H1 (cell line): Measurements from ENCODE around the gene KLHDC10. TPM values are rescaled to one million over a fixed set of nuclear protein-coding genes. Genes with fewer than 3 reads are reported as not detected.

Experiments used
- CTCF ChIA-PET: fragments of 300-600 bp; sonication (Branson Sonifier 250); formaldehyde crosslinking; loops from one replicate; lab custom pipeline; 2021; ENCODE audit not compliant: partially characterized antibody; lab: Charles Lee
- POLR2A ChIA-PET: fragments of 300-600 bp; sonication (Branson Sonifier 250); formaldehyde crosslinking; loops from one replicate; lab custom pipeline; 2021; ENCODE audit warnings: inconsistent platforms; ENCODE audit not compliant: partially characterized antibody; lab: Charles Lee
- DNase-seq, 2 experiments: peaks; one replicate each; pipeline versions ENCODE4 v3.0.0 to v3.0.0-alpha.2; 2010 to 2022; ENCODE audit warnings: low spot score in 2 of 2, low read depth in 1 of 2, mixed read lengths in 1 of 2
- FAIRE-seq: peaks from 2 replicates; lab custom pipeline; 2011; peaks lifted over from hg19 to GRCh38; lab: Jason Lieb, UNC
- H2AFZ ChIP-seq: 2 replicates; pipeline ENCODE4 v1.8.1; 2012; ENCODE audit warnings: low read length, inconsistent platforms
- H2AK5ac ChIP-seq: 2 replicates; pipeline ENCODE4 v1.6.1; 2013; ENCODE audit warnings: low read depth, low read length
- H2BK120ac ChIP-seq: replicated peaks from 2 replicates; pipeline ENCODE3; 2013; ENCODE audit warnings: low read depth, low read length, inconsistent platforms
- H2BK12ac ChIP-seq: 2 replicates; pipeline ENCODE4 v1.6.1; 2013; ENCODE audit warnings: low read depth, low read length
- H2BK15ac ChIP-seq: 2 replicates; pipeline ENCODE4 v1.6.1; 2013; ENCODE audit warnings: low read length
- H2BK20ac ChIP-seq: 2 replicates; pipeline ENCODE4 v1.6.1; 2013; ENCODE audit warnings: low read length
- H2BK5ac ChIP-seq: 2 replicates; pipeline ENCODE4 v1.6.1; 2013; ENCODE audit warnings: low read depth, low read length
- H3K14ac ChIP-seq: 2 replicates; pipeline ENCODE4 v1.6.1; 2013; ENCODE audit warnings: inconsistent platforms; ENCODE audit not compliant: insufficient read length
- H3K18ac ChIP-seq: 2 replicates; pipeline ENCODE4 v1.6.1; 2013; ENCODE audit warnings: low read length; ENCODE audit errors: extremely low read depth
- H3K23ac ChIP-seq: 2 replicates; pipeline ENCODE4 v1.6.1; 2013; ENCODE audit warnings: inconsistent platforms; ENCODE audit not compliant: insufficient read length
- H3K23me2 ChIP-seq: 2 replicates; pipeline ENCODE4 v1.6.1; 2013; ENCODE audit warnings: low read depth, low read length
- H3K27ac ChIP-seq: 2 replicates; pipeline ENCODE4 v1.6.1; 2011; ENCODE audit warnings: low read depth, low read length, inconsistent platforms
- H3K27me3 ChIP-seq, 4 experiments: replicated peaks in 1 of 4; 1 replicate in 1 of 4; 2 replicates in 3 of 4; pipeline versions ENCODE4 v1.6.1 to v1.8.1; 2011 to 2013; ENCODE audit warnings: low read length in 3 of 4, mild to moderate bottlenecking in 3 of 4, inconsistent platforms in 2 of 4, mixed read lengths in 2 of 4, moderate library complexity in 1 of 4; ENCODE audit not compliant: control insufficient read depth in 3 of 4, insufficient read depth in 3 of 4; ENCODE audit errors: extremely low read depth in 1 of 4
- H3K36me3 ChIP-seq, 4 experiments: 2 replicates each; pipeline versions ENCODE4 v1.6.1 to v1.8.1; 2011 to 2013; ENCODE audit warnings: mild to moderate bottlenecking in 4 of 4, low read length in 3 of 4, moderate library complexity in 2 of 4, control low read depth in 1 of 4, inconsistent platforms in 1 of 4; ENCODE audit not compliant: insufficient read depth in 4 of 4, control insufficient read depth in 2 of 4
- H3K4ac ChIP-seq: replicated peaks from 2 replicates; pipeline ENCODE3; 2013; ENCODE audit warnings: low read length, low read depth, mixed read lengths, inconsistent platforms; ENCODE audit not compliant: insufficient read length
- H3K4me1 ChIP-seq, 4 experiments: replicated peaks in 1 of 4; 1 replicate in 1 of 4; 2 replicates in 3 of 4; pipeline versions ENCODE4 v1.6.1 to v1.8.1; 2011 to 2013; ENCODE audit warnings: low read length in 3 of 4, inconsistent platforms in 2 of 4, mixed read lengths in 1 of 4; ENCODE audit not compliant: insufficient read depth in 4 of 4, control insufficient read depth in 3 of 4
- H3K4me2 ChIP-seq, 2 experiments: 2 replicates each; pipeline versions ENCODE4 v1.6.1 to v1.8.1; 2011 to 2013; ENCODE audit warnings: low read depth in 2 of 2, low read length in 2 of 2, control low read depth in 1 of 2, inconsistent platforms in 1 of 2, mild to moderate bottlenecking in 1 of 2; ENCODE audit not compliant: insufficient read depth in 1 of 2
- H3K4me3 ChIP-seq, 4 experiments: fragments of 200-600, 300-600 bp in 1 of 4; sonication (generic), shearing (Covaris generic), sonication (Bioruptor Twin) in 1 of 4; 2 replicates each; pipeline versions ENCODE4 v1.5.1 to v1.8.1; 2011 to 2016; ENCODE audit warnings: low read length in 4 of 4, low read depth in 3 of 4, control low read depth in 2 of 4, inconsistent platforms in 2 of 4, mild to moderate bottlenecking in 2 of 4, mixed read lengths in 1 of 4, moderate library complexity in 1 of 4; ENCODE audit not compliant: insufficient read depth in 2 of 4; ENCODE audit errors: extremely low read depth in 1 of 4
- H3K56ac ChIP-seq: replicated peaks from 2 replicates; pipeline ENCODE3; 2013; ENCODE audit warnings: low read depth, mild to moderate bottlenecking, mixed read lengths, low read length, inconsistent platforms; ENCODE audit not compliant: insufficient read length
- H3K79me1 ChIP-seq: 2 replicates; pipeline ENCODE4 v1.6.1; 2013; ENCODE audit warnings: low read depth, low read length, control low read depth
- H3K79me2 ChIP-seq, 2 experiments: 2 replicates each; pipeline versions ENCODE4 v1.6.1 to v1.8.1; 2012 to 2013; ENCODE audit warnings: low read length in 2 of 2, mild to moderate bottlenecking in 2 of 2, inconsistent platforms in 1 of 2; ENCODE audit not compliant: insufficient read depth in 2 of 2, control insufficient read depth in 1 of 2
- H3K9ac ChIP-seq, 4 experiments: replicated peaks in 1 of 4; 1 replicate in 1 of 4; 2 replicates in 3 of 4; pipeline versions ENCODE4 v1.6.1 to v1.8.1; 2011 to 2013; ENCODE audit warnings: low read depth in 3 of 4, low read length in 3 of 4, control low read depth in 2 of 4, mild to moderate bottlenecking in 2 of 4, moderate library complexity in 2 of 4, inconsistent platforms in 1 of 4; ENCODE audit errors: extremely low read depth in 1 of 4
- H3K9me3 ChIP-seq, 2 experiments: 2 replicates each; pipeline versions ENCODE4 v1.6.1 to v1.8.1; 2012 to 2013; ENCODE audit warnings: mild to moderate bottlenecking in 2 of 2, moderate library complexity in 2 of 2, control low read depth in 1 of 2, inconsistent platforms in 1 of 2, low read depth in 1 of 2, low read length in 1 of 2, mixed read lengths in 1 of 2; ENCODE audit not compliant: insufficient read depth in 2 of 2
- H4K20me1 ChIP-seq, 2 experiments: replicated peaks in 1 of 2; 2 replicates each; pipeline versions ENCODE3 to v1.8.1; 2011 to 2013; ENCODE audit warnings: inconsistent platforms in 2 of 2, low read length in 2 of 2, mild to moderate bottlenecking in 1 of 2; ENCODE audit not compliant: insufficient read depth in 2 of 2, control insufficient read depth in 1 of 2
- H4K5ac ChIP-seq: 2 replicates; pipeline ENCODE4 v1.6.1; 2013; ENCODE audit warnings: low read length, low read depth, mixed read lengths, inconsistent platforms; ENCODE audit not compliant: insufficient read length
- H4K8ac ChIP-seq: 2 replicates; pipeline ENCODE4 v1.8.0; 2013; ENCODE audit warnings: mild to moderate bottlenecking, moderate library complexity, low read length, inconsistent platforms; ENCODE audit not compliant: insufficient read depth; ENCODE audit errors: extremely low read depth
- H4K91ac ChIP-seq: replicated peaks from 2 replicates; pipeline ENCODE3; 2013; ENCODE audit warnings: low read length, mixed read lengths, inconsistent platforms; ENCODE audit not compliant: insufficient read length
- EZH2 ChIP-seq: fragments of 200-600 bp; sonication (generic); IDR thresholded peaks from 2 replicates; pipeline ENCODE4 v1.7.1; 2012; ENCODE audit warnings: low read depth, mild to moderate bottlenecking, moderate library complexity, low read length, inconsistent platforms; ENCODE audit not compliant: severe bottlenecking
- SUZ12 ChIP-seq: fragments of 200-600 bp; sonication (generic); IDR thresholded peaks from 2 replicates; pipeline ENCODE4 v1.6.1; 2012; ENCODE audit warnings: mild to moderate bottlenecking, inconsistent platforms, low read length, moderate library complexity, mixed read lengths
- TCF12 ChIP-seq: IDR thresholded peaks from 2 replicates; pipeline ENCODE4 v1.6.1; 2011; ENCODE audit warnings: low read depth, mild to moderate bottlenecking, low read length
- WGBS, 2 experiments: shearing (Covaris generic) in 1 of 2; methylation state at CpG; one replicate each; pipeline versions ENCODE4 v1.1.6 to v1.1.7; 2013 to 2015; ENCODE audit warnings: low lambda C conversion rate in 2 of 2, mixed read lengths in 2 of 2, inconsistent platforms in 1 of 2, low coverage in 1 of 2, missing lambda C conversion rate in 1 of 2; ENCODE audit not compliant: insufficient replicate concordance in 2 of 2, insufficient coverage in 1 of 2, insufficient read length in 1 of 2; ENCODE audit errors: extremely low coverage in 1 of 2, missing lambda C conversion rate in 1 of 2; 5-methylcytosine and 5-hydroxymethylcytosine counted together
- polyA plus RNA-seq, 7 experiments: library from polyadenylated mRNA; depleted of rRNA in 3 of 7; stranded (reverse) in 5 of 7; unstranded in 2 of 7; fragments of >200 nt in 5 of 7; fragments of 200-250 nt in 2 of 7; gene quantifications; 1 replicate in 5 of 7; 2 replicates in 1 of 7; 4 replicates in 1 of 7; pipeline versions ENCODE4 v1.2.1 to v1.2.3, GENCODE V29; 2011 to 2013; ENCODE audit warnings: missing spikeins in 2 of 7, mixed read lengths in 2 of 7
- total RNA-seq: library from RNA; stranded (reverse); fragmentation: NEBNext Ultra II Directional; extraction: Animal tissue kit (Norgen Biotek cat#: 25700); gene quantifications from 2 replicates; pipeline ENCODE4 v1.2.1, GENCODE V29; 2021
- TF ChIP-seq, protein P1 (sequence below): IDR thresholded peaks from 2 replicates; pipeline ENCODE4 v1.6.1; 2011; ENCODE audit warnings: low read length, improper control_type of control experiment

Gene KLHDC10
- total and polyA plus RNA-seq, 2 of the 8 experiments (the other 6 are each of a cell fraction or from before 2014, with no cell fraction given), result 6.6 to 14.5 TPM

DNA sequence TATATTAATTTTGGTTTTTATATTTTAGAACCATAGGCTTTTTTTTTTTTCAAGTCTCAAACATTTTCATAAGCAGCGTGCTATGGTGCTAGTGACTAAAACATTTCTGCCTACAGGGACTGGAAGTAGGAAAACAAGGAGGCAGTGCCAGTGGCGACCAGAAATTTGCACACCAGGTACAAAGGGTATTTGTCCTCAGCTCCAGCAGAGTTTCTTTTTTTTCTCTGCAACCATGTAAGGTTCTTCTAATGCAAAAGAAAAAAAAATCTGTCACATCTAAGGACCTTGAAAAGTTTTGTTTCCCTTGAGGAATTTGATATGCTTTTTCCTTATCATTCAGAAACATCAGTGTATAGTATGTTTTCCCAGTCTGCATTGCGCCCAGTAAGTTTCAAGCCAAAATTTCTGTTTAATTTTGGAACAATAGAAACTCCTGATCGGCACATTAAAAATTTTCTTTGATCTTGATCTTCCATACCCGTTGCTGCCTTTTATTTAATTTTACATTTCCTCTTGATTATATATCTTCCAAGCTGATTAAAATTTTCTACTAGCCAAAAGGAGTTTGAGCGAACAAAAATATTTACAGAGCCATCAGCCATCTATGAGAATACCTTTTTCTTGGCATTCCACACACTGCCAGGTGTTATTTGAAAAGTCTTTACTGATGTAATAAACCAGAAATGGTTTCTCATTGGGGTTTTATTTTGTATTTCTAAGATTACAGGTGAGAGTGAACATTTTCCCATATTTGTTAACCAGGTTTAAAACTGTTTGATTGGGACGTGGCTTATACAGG, 956 bp upstream of the KLHDC10 start:
- no peak overlapping the region for H2BK12ac ChIP-seq
- H3K56ac ChIP-seq, result no peak overlapping the region
- no peak overlapping the region for H3K4ac ChIP-seq
- no peak overlapping the region for H3K23ac ChIP-seq
- H4K91ac ChIP-seq, result no peak overlapping the region
- H3K79me2 ChIP-seq, result peaks cover 0 to 36% of the 10 kb centered on the region in 2 experiments; a peak in 3 of 4 replicates
- H3K4me3 ChIP-seq, result peak overlapping the region; percentile 71 to 95 (median 84)
- H4K8ac ChIP-seq, result no peak overlapping the region
- peak overlapping the region; percentile 92 for H2AFZ ChIP-seq
- peaks cover 4% of the 10 kb centered on the region; the same call in 1 of the 2 replicates for H3K23me2 ChIP-seq
- H3K27me3 ChIP-seq, result no peaks in the 10 kb centered on the region
- H3K36me3 ChIP-seq, result no peaks in the 10 kb centered on the region
- no peak for FAIRE-seq
- ChIA-PET CTCF (interaction anchor here (0.8 to 3.2 kb wide), 6 partner anchors 11 to 717 kb away, joined by 3 to 25 read pairs (median 4); no protein-coding TSS in a partner anchor), POLR2A (interaction anchor here (0.7 to 1.7 kb wide), 6 partner anchors 19 to 664 kb away, joined by 3 to 6 read pairs (median 4); partner anchors contain the start of gene TMEM209)
- peaks cover 0 to 2% of the 10 kb centered on the region in 2 experiments for H4K20me1 ChIP-seq
- H2BK20ac ChIP-seq, result no peak overlapping the region
- H2BK120ac ChIP-seq, result no peak overlapping the region
- H3K14ac ChIP-seq, result no peak overlapping the region
- H3K4me2 ChIP-seq, result peak overlapping the region; percentile 54 to 73
- no peak overlapping the region for H3K18ac ChIP-seq
- H3K79me1 ChIP-seq, result no peaks in the 10 kb centered on the region; the same call in 1 of the 2 replicates
- H3K9ac ChIP-seq, result peak overlapping the region; percentile 40 to 58 (median 52); a peak in 3 of 7 replicates
- peak overlapping the region; percentile 44; the same call in 1 of the 2 replicates for H3K27ac ChIP-seq
- no peak for DNase-seq
- no peak overlapping the region for H2AK5ac ChIP-seq
- 68% methylated on average over 7 of the region's 7 CpGs; no CpG with 5 or more reads in 1 of the 2 experiments for WGBS, 2 experiments
- TF ChIP-seq TCF12 (no peak), SUZ12 (no peak), EZH2 (no peak)
- TF ChIP-seq, protein P1, sequence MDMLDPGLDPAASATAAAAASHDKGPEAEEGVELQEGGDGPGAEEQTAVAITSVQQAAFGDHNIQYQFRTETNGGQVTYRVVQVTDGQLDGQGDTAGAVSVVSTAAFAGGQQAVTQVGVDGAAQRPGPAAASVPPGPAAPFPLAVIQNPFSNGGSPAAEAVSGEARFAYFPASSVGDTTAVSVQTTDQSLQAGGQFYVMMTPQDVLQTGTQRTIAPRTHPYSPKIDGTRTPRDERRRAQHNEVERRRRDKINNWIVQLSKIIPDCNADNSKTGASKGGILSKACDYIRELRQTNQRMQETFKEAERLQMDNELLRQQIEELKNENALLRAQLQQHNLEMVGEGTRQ, result no peak
- H3K4me1 ChIP-seq, result peaks cover 0 to 2% (median 0%) of the 10 kb centered on the region in 4 experiments; a peak in 1 of 7 replicates
- H3K9me3 ChIP-seq, result no peaks in the 10 kb centered on the region
- no peak overlapping the region for H4K5ac ChIP-seq
- no peak overlapping the region for H2BK5ac ChIP-seq
- H2BK15ac ChIP-seq, result no peak overlapping the region
